Activated CD4-positive, alpha-beta T cell treated with anti-CD3 and anti-CD28 coated beads, Interleukin-2, amount 50 U/mL, for 48 hours (primary cell): Measurements from ENCODE around the gene ST6GAL1.

Source experiments
- DNase-seq, 2 experiments: peaks; one replicate each; pipeline ENCODE4 v3.0.0-alpha.2; 2020

Gene ST6GAL1

DNA sequence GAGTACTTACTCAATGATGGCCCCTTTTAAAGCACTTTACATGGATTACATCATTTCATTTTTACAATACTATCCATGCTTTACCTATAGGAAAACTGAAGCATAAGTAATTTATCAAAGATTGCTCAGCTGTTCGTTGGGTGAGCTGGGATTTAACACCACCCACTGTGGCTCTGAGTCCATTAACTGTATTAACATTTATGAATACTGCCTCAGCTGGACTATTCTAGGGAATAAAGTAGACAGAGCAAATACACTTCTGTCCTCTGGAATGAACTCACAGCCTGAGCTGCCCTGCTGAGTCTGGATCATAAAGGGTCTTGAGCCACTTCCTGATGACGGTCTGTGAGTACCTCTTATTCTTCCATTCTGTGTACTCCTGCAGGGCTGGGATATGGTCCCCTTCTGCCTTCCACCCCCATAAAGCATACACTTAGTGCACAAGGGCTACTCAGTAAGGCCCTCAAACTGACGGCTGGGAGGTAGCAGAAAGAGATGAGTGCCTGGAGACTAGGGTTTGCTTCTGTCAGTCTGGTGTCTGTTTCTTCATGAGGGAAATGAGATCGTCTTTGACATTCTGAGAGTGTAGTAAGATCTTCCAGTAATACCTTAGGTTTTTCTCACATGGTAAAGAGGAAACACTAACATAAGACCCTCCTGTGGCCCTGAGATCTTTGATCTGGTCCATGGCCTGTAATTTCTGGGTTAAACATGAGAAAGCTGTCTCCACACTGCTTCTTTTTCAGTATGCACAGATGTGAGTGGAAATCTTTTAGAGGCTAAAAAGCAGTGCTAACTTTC is 12.6 kb upstream of the ST6GAL1 start:
- DNase-seq, result no peak

DNA sequence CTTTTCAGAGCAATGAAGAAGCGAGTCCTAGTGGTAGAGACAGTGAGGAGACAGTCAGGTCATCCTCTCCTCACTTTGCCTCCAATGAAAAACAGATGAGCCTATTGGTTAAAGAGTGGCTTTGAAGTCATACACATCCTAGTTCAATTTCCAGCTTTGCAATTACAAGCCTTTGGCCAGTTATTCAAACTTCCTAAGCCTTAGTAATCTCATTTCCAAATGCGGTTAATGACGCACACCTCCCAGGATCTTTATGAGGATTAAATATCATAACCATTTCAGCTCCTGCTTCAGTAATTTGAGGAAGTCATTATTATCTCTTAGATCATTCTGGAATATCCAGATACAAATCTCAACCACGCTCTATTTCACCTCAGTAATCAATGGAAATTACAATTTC is 10.0 kb upstream of the ST6GAL1 start:
- no peak for DNase-seq

DNA sequence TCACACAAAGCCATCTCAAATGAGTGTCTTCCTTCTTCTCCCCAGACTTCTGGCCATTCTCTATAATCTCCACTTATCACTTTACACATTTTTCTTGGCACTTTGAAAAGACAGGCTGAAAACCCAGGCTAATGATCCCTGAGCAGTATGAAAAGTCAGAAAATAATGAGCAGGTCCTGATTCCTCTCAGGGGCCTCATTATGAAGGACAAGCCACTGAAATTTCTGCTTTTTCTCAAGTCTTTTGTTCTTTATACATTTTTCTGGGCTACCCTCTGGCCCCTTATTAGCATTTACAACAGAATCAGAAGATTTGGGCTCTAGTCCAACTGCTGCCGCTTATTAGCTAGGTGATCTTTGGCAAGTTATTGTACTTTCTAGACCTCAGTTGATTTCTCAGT is 9.5 kb upstream of the ST6GAL1 start:
- DNase-seq, result no peak

DNA sequence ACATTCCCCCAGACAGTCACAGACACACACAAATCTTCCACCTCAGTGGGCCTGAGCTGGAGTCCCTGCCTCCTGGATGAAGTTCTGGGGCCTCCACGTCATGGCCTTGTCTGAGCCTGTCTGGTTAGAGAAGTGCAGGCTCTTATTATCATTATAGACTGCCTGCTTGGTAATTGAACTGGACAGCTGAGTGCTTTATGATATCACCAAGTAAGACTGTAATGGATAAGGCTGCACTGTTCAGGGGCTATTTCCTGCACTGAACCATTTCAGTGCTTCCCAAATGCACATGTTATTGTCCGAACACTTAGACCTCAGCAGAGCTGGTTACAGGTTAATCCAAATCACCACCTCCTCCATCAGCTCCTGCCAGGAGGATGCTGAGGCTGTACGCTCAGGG is 8.7 kb upstream of the ST6GAL1 start:
- no peak for DNase-seq

DNA sequence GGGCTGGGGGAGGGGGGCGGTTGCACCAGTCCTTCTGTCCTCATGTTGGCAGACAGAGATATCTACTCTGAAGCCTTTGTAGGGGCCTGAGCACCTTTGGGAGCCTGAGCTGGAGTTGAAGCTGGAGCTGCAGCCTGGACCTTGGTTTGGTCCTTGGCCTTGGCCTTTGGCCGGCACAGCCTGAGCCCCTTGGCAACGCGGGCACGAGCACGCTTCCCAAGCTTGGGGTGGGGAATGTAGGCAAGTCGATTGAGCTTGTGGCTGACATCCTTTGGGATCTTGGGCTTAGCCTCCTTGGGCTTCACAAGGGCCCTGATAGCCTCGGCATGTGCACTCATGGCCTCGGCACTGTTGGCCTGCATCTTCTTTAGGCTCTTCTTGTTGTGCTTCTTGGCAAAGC is 8.1 kb upstream of the ST6GAL1 start:
- no peak for DNase-seq

DNA sequence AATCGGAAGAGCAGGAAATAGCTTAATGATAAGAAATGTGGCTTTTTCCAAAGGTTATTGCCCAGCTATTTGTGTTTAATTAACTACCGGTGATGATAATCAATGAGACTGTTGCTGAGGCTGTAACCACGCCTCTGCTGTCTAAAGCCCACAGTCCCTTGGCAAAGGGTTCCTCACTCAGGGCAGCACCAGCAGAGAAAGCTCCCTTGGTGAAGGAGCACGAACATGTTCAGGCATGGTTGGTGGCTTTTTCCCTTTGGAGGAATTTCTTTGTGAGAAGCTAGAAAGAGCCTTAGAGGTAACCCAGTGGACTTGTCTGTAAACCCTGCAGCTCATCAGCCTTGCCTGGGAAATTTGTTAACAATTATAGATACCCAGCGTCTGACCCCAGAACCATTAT is 7.5 kb upstream of the ST6GAL1 start:
- DNase-seq, result no peak

DNA sequence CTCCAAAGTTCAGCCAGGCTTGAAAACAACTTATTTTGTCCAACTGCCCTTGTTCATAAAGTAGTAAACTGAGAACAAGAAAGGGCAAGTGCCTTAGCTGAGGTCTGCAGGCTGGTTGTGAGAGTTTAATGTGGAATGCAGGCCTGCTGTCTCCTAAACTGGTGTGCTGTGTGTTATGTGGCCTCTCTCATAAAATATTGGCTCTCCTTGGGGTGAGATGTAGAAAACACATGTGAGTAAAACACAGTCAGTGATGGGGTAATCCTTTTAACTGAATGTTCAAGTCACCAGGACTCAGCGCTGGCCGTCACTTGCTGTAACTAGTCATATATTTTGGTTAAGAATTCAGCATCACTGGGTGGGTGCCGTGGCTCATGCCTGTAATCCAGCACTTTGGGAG is 7.1 kb upstream of the ST6GAL1 start:
- no peak for DNase-seq

DNA sequence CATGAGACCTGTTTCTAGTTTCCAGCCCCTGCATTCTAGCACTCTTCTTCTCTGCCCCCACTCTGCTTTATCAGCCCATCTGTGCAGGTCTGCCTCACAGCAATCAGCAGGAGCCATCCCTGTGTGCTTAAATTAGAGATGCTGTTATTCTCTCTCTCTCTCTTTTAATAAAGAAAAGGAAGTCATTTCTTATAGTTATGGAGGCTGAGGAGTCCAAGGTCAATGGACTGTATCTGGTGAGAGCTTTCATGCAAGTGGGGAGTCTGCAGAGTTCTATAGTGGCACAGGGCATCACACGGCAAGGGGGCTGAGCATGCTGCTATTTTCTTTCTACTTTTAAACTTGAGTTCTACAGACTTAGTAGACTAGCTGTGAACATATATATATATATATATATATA is 4.5 kb upstream of the ST6GAL1 start:
- no peak for DNase-seq

DNA sequence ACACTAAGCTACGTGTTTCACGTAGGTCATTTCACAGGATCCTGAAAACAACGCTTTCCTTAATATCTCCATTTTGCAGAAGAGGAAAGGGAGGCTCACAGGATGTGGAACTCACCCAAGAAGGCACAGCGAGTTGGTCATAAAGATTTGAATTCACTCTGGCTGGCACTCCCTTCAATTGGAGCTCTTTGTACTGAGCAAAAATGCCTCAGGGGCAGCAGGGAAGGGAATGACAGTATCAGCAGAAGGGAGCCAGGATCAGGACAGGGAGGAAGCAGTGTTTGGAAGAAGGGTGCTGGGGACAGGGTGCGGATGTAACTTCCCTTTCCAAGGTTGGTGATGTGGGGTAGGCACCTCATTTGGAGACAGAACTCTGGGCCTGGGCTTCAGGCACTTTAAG is 1.1 kb upstream of the ST6GAL1 start:
- DNase-seq, result no peak

DNA sequence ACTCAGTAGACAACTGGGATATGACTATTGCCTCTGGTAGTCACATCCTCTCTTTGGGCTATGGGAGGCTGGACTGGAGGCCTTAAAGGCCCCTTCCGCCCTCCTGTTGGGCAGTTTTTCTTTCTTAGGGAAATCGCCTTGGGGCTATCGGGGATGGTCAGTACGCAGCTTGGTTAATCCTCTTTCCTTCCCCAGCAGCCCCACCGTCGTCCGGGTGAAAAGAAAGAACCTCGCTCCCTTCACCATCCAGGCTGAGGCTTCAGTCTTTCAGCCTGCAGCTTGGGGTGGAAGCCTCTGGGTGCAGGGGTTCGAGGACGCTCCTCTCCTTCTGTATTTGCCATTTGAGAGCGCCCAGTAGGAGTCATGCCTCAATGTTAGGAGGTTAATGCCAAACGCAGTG is 641 bp upstream of the ST6GAL1 start:
- no peak for DNase-seq

DNA sequence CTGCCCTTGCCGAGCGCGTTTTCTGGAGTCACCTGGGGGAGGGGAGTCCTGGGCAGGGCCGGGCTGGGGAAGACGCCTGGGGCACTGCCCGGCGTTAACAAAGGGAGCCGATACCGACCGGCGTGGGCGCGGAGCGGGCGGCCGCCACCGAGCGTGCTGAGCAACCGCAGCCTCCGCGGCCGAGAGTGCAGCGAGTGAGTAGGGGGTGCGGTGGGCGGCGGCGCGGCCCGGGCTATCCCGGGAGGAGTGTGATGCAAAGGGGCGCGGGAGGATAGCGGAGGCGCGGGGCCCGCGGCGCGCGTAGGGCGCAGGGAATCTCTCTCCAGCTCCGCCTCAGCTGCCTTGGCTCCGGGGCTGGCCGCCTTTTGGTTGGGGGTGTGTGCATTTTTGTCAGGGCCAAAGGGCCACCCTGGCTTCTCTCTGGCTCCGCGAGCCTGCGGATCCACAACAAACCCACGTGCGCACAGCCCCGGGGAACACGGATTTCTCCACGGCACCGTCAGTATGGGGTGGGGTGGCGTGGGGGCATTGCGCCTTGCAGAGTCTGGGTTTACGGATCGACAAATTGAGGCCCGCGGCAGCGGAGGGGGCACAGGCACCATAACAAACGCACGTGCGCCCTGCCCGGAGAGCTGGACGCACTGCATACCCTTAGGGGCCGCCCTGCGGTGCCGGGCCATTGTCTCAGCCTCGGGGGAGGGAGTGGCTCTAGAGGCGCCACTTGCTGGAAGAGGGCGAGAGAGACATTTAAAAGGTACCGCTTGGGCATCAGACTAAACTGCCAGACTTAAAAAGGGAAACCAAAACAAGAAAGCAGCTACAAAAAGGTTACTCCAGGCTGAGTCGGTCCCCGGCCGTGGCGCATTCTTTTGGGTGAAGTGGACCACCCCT is 560 bp downstream of the ST6GAL1 start:
- DNase-seq, result peak; percentile 58 to 62

DNA sequence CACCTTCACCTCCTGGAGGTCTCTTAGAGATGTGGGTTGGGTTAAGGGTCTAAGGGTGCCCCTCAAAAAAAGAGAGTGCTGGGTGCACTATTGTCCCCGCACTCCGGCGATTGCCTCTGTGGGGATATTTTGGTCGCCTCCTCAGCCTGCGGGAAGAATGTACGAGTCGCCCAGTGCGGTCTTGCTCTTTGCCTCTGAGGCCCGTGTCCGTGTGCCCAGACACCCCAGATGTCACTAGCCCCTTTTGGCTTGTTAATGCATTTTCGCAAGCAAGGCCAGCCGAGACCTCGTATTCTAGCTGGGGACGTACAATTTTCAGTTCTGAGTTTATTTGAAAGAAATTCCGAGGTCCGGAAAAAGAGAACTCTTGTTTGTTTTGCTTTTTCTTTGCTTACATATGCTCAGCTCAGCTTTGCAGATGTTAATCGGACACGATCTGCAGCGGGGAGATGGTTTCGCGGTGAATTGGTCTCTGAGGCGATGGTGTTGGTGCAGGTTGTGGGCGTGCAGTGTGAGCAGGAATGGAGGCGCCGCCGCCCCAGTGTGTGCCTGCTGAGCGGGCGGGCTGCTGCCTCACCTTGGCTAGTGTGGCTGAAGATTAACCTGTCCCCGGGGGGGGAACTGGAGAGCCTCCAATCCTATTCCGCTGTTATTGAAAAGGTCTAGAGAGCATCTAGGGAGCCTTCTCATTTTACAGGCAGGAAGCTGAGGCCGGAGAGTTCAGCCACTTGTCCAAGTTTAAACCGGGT is 1.4 kb downstream of the ST6GAL1 start:
- DNase-seq, result peak; percentile 71 to 80

DNA sequence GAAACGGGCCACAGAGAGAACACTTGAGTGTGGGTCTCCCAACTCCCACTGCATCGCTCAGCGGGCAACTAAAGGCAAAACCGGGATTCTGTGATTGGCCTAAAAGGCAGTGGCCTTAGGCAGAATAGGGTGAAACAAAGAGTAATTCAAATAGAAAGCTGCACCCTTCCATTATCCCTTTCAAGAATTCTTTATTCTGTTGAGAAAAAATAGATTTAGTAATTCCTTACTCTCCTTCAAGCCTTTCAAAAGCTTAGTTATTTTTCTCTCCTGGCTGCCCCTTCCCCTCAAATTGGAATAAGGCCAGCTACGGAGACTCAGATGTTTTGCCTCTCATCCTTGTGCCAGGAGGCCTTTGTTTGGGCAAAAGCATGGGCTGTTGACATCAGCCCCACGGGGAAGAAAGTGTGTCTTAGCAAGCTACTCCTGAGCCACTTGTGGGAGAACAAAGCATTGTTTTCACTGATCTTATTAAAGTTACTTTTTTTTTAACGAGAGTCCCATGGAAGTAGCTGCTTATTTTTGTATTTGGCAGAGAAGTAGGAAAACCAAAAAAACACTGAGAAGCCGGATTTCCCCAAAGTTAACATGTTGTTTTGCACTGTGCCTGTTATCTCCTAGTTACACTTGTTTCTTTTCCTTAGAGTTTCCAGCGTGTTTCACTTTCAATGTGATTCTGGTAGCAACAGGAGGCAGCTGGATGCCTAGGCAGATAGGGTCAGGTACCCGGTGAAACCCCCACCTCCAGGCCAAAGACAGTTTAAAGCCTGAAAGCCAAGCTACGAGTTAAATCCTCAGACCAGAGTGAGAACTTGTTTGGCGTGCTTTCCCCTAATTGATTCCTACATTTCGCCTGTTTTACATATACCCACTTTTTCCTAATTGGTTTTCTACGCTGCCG is 2.2 kb downstream of the ST6GAL1 start:
- peak; percentile 20 to 40 for DNase-seq

DNA sequence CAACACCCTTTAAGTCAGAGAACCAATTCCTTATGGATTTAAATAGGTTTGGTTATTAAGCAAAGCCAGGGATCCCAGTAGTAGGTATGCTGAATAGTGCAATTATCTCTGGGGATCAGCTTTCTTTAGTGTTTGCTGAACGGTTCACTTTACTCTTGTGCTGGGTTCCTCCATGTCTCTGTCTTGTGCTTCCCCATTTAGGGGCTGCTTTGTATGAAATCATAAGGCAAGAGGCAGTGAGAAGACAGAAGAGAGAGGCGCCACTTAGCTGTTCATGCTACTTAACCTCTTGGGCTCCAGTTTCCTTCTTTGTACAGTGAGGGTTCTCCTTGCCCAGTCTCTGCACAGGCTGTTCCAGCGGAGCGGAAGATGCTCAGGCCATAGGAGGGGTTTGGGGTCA is 3.5 kb downstream of the ST6GAL1 start:
- no peak for DNase-seq

DNA sequence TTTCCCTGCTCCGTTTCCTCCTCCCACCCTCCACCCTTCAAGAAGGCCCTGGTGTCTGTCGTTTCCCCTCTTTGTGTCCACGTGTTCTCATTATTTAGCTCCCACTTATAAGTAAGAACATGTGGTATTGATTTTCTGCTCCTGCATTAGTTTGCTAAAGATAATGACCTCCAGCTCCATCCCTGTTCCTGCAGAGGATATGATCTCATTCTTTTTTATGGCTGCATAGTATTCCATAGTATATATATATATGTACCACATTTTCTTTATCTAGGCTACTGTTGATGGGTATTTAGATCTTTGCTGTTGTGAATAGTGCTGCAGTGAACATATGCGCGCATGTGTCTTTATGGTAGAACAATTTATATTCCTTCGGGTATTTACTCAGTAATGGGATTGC is 4.8 kb downstream of the ST6GAL1 start:
- no peak for DNase-seq

DNA sequence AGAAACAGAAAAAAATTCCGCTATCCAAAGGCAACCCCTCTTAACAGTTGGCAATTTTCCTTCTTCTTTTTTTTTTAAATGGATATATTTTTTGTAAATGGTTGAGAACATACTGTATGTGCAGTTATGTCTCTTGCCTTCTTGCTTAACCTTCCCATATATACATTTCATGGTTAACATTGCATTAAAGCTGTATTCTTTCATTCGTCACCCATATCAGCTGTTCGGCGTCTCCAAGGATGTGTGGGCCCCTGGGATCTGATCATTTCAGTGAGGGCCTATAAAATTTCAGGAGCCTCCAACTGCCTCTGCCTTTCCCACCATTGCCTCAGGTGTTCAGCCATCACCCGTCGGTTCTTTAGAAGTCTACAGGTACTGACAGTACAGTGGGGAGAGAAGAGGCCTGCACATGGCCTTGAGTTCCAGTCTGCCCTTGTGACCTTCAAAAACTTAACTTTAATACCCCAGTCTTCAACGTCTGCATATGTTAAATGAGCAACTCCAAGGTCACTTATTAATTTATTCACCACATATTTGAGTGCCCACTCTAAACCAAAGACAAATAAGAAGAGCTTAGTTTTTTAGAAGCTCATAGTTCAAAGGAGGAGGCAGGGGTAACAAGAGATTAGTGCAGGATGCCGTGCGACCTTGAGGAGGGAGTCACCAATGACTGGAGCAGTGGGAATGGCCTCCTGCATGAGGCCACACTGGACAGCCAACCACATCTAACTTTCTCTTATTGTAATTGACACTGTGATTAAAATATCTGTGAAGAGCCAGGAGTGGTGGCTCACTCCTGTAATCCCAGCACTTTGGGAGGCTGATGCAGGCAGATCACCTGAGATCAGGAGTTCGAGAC is 6.9 kb downstream of the ST6GAL1 start:
- DNase-seq, result no peak

DNA sequence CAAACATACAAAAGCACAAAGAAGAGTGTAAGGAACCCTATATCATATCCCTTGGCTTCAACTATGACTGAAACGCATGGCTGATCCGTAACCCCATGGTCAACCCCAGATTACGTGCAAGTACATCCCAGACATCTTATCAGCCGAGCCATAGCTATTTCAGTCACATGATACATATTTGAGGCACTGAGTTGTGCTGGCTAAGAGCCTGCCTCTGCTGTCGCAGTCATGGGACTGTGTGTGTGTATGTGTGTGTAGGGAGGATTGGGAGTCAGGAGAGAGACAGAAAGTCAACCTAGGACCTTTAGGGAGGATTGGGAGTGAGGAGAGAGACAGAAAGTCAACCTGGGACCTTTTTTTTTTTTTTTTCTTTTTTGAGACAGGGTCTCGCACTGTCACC is 8.4 kb downstream of the ST6GAL1 start:
- no peak for DNase-seq

DNA sequence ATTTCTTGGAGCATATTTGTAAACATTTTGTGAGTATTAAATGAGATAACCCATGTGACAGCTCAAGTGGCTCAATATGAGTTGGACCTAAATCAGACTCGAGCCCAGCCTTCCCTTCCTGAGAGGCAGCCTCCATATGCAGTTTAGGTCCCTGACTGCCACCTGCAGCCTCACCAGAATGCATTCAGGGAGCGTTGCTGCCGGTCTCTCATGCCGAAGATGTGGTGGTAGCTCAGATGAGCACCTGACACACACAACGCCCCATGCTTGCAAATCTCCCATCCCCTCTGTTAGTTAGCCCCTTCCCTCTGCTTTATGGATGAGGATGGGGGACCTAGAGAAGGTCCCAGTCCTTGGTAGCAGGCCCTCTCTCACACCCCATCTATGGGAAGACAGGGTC is 9.2 kb downstream of the ST6GAL1 start:
- DNase-seq, result no peak

DNA sequence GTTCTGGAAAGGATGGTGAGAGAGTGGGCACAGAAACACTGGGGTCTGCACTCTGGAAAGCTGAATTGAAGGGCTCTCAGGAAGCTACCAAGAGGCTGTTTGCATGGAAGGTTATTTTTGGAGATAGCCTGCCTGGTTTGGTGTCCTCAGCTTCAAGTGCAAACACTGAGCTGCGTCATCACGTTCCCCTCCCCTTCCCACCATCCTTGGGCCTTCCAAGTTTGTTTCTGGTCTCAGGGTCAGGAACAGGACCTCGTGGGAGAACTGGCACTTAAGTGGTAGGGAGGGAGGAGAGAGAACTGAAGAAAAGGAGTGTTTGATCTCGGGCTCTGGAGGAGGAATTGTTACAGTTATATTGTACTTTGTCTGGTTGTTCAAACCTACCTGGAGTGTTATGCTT is 10.6 kb downstream of the ST6GAL1 start:
- DNase-seq, result no peak

DNA sequence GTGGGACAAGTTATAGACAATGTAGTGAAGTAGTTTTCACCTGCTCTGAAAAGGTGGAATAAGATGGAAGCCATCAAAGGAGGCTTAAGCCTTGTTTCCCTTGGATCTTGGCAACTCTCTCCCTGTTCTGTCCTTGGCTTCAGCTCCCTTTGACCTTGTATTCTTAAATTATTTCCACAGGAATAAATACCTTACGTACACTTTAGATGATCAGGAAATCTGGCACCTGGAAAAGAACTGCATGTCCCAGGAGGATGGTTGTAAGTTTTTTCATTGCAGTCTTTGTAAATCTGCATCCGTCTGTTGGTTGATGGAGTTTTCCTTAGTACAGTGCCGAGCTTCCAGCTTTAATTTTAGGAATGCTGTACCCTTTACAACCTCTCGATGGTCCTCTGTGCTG is 11.8 kb downstream of the ST6GAL1 start:
- no peak for DNase-seq

DNA sequence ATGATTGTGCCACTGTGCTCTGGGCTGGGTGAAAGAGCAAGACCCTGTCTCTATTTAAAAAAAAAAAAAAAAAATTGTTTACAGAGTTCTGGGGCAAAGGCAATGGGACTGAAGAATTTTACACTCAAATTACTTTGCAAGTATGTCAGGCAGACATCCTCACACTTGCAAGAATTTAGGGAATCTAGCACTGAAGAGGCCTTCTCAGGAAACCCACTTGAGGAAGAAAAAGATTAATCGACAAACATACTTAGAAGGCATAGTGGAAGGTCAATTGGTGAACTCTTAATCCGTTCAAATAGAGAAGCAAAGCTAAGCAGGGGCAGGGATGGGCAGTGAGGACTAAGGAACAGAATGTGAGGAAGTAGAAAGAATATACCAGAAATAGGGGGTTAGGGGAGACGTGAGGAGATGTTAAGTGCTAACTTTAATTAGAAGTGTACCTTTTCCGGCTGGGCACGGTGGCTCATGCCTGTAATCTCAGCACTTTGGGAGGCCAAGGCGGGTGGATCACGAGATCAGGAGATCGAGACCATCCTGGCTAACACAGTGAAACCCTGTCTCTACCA is 15.0 kb downstream of the ST6GAL1 start:
- DNase-seq, result no peak
